OCI-LY1 (cell line): ENCODE results near the gene DDX24.

Source experiments
- H2AFZ ChIP-seq: fragments of 200-600 bp; sonication (generic), shearing (Covaris generic); 2 replicates; pipeline ENCODE4 v1.6.0; 2014; ENCODE audit warnings: antibody characterized with exemption, mild to moderate bottlenecking, low read length
- H3F3A ChIP-seq: fragments of 200-600 bp; sonication (generic), shearing (Covaris generic); 2 replicates; pipeline ENCODE4 v1.6.0; 2014; ENCODE audit warnings: mild to moderate bottlenecking, antibody characterized with exemption, low read length, moderate library complexity; ENCODE audit not compliant: insufficient read depth
- H3K27ac ChIP-seq: fragments of 200-600 bp; sonication (generic); 2 replicates; pipeline ENCODE4 v1.5.1; 2014; ENCODE audit warnings: low read length, mixed run types, mild to moderate bottlenecking, low read depth; ENCODE audit not compliant: poor library complexity, severe bottlenecking
- H3K27me3 ChIP-seq: fragments of 200-600 bp; sonication (generic); 2 replicates; pipeline ENCODE4 v1.6.0; 2014; ENCODE audit warnings: antibody characterized with exemption, mild to moderate bottlenecking, low read length, moderate library complexity; ENCODE audit not compliant: insufficient read depth
- H3K36me3 ChIP-seq: fragments of 200-600 bp; sonication (generic); 2 replicates; pipeline ENCODE4 v1.6.1; 2014; ENCODE audit warnings: mild to moderate bottlenecking, antibody characterized with exemption, low read length, moderate library complexity, mixed read lengths; ENCODE audit not compliant: insufficient read depth
- H3K4me1 ChIP-seq: fragments of 200-600 bp; sonication (generic); 2 replicates; pipeline ENCODE4 v1.5.1; 2014; ENCODE audit warnings: mild to moderate bottlenecking, low read length, moderate library complexity; ENCODE audit not compliant: insufficient read depth, severe bottlenecking
- H3K4me2 ChIP-seq: fragments of 200-600 bp; sonication (generic), shearing (Covaris generic); 2 replicates; pipeline ENCODE4 v1.6.1; 2014; ENCODE audit warnings: low read length
- H3K4me3 ChIP-seq: fragments of 200-600 bp; sonication (generic); 2 replicates; pipeline ENCODE4 v1.5.1; 2014; ENCODE audit warnings: low read length, low read depth, mild to moderate bottlenecking, mixed read lengths; ENCODE audit not compliant: poor library complexity, severe bottlenecking
- H3K79me2 ChIP-seq: fragments of 200-600 bp; shearing (Covaris generic); 2 replicates; pipeline ENCODE4 v1.6.1; 2016; ENCODE audit warnings: mixed run types, low read length, mixed read lengths; ENCODE audit not compliant: insufficient read depth
- H3K9ac ChIP-seq: fragments of 200-600 bp; sonication (generic), shearing (Covaris generic); 2 replicates; pipeline ENCODE4 v1.6.1; 2014; ENCODE audit warnings: mild to moderate bottlenecking, low read length, mixed read lengths
- H3K9me2 ChIP-seq: fragments of 200-600 bp; sonication (generic), shearing (Covaris generic); 2 replicates; pipeline ENCODE4 v1.6.1; 2014; ENCODE audit warnings: low read depth, mild to moderate bottlenecking, low read length, mixed read lengths
- H3K9me3 ChIP-seq: fragments of 200-600 bp; shearing (Covaris generic); 2 replicates; pipeline ENCODE4 v1.6.1; 2014; ENCODE audit warnings: low read length, mixed read lengths
- H4K20me1 ChIP-seq: fragments of 200-600 bp; sonication (generic), shearing (Covaris generic); 2 replicates; pipeline ENCODE4 v1.6.0; 2016; ENCODE audit warnings: mild to moderate bottlenecking, low read length; ENCODE audit not compliant: insufficient read depth
- EZH2 ChIP-seq: fragments of 200-600 bp; sonication (generic), shearing (Covaris generic); IDR thresholded peaks from 2 replicates; pipeline ENCODE4 v1.8.0; 2017; ENCODE audit warnings: borderline replicate concordance, mixed run types, mild to moderate bottlenecking, antibody characterized with exemption, low read length, moderate library complexity, mixed read lengths
- TF ChIP-seq, protein P1 (sequence below): fragments of 200-600 bp; sonication (generic), shearing (Covaris generic); IDR thresholded peaks from 2 replicates; pipeline ENCODE4 v1.5.1; 2017; ENCODE audit warnings: mild to moderate bottlenecking, antibody characterized with exemption, low read length, moderate library complexity, mixed read lengths

The DDX24 gene

GRCh38 chr14:94038510-94038909 is 42.5 kb downstream of the DDX24 start:
- no peak overlapping the region for H2AFZ ChIP-seq
- no peak overlapping the region for H3K4me2 ChIP-seq
- no peaks in the 10 kb centered on the region for H3K9me3 ChIP-seq
- H3K27ac ChIP-seq = no peak overlapping the region
- H3K4me1 ChIP-seq = no peaks in the 10 kb centered on the region
- TF ChIP-seq, protein P1, sequence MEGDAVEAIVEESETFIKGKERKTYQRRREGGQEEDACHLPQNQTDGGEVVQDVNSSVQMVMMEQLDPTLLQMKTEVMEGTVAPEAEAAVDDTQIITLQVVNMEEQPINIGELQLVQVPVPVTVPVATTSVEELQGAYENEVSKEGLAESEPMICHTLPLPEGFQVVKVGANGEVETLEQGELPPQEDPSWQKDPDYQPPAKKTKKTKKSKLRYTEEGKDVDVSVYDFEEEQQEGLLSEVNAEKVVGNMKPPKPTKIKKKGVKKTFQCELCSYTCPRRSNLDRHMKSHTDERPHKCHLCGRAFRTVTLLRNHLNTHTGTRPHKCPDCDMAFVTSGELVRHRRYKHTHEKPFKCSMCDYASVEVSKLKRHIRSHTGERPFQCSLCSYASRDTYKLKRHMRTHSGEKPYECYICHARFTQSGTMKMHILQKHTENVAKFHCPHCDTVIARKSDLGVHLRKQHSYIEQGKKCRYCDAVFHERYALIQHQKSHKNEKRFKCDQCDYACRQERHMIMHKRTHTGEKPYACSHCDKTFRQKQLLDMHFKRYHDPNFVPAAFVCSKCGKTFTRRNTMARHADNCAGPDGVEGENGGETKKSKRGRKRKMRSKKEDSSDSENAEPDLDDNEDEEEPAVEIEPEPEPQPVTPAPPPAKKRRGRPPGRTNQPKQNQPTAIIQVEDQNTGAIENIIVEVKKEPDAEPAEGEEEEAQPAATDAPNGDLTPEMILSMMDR = no peak
- TF ChIP-seq EZH2 = no peak
- H3K4me3 ChIP-seq = no peak overlapping the region
- no peaks in the 10 kb centered on the region for H3K27me3 ChIP-seq
- no peaks in the 10 kb centered on the region for H3K9me2 ChIP-seq
- no peaks in the 10 kb centered on the region for H3K36me3 ChIP-seq
- no peaks in the 10 kb centered on the region for H4K20me1 ChIP-seq
- H3K79me2 ChIP-seq = no peaks in the 10 kb centered on the region
- H3K9ac ChIP-seq = no peak overlapping the region
- H3F3A ChIP-seq = no peaks in the 10 kb centered on the region

- H3K36me3 ChIP-seq = no peaks in the 10 kb centered on the region
- H3F3A ChIP-seq = no peaks in the 10 kb centered on the region
- no peak overlapping the region for H3K4me2 ChIP-seq
- H3K9me3 ChIP-seq = no peaks in the 10 kb centered on the region
- H3K79me2 ChIP-seq = no peaks in the 10 kb centered on the region
- H3K9me2 ChIP-seq = no peaks in the 10 kb centered on the region
- H3K4me3 ChIP-seq = no peak overlapping the region
- no peak overlapping the region for H3K27ac ChIP-seq
- no peaks in the 10 kb centered on the region for H3K27me3 ChIP-seq
- H4K20me1 ChIP-seq = no peaks in the 10 kb centered on the region
- H3K4me1 ChIP-seq = no peaks in the 10 kb centered on the region
- no peak for TF ChIP-seq EZH2
- TF ChIP-seq, protein P1 = no peak
- no peak overlapping the region for H3K9ac ChIP-seq
- no peak overlapping the region for H2AFZ ChIP-seq
Measured at GRCh38 chr14:94037954-94038353, 43.0 kb downstream of the DDX24 start.

GRCh38 chr14:94036313-94037167 is 44.5 kb downstream of the DDX24 start:
- Histone ChIP-seq H3K9ac (no peak overlapping the region), H3K79me2 (no peaks in the 10 kb centered on the region), H3F3A (no peaks in the 10 kb centered on the region), H3K36me3 (no peaks in the 10 kb centered on the region), H3K9me3 (no peaks in the 10 kb centered on the region), H3K9me2 (no peaks in the 10 kb centered on the region), H4K20me1 (no peaks in the 10 kb centered on the region), H3K27ac (no peak overlapping the region), H2AFZ (no peak overlapping the region), H3K27me3 (no peaks in the 10 kb centered on the region), H3K4me1 (no peaks in the 10 kb centered on the region), H3K4me2 (no peak overlapping the region), H3K4me3 (no peak overlapping the region)
- TF ChIP-seq, protein P1 = peak; percentile 92
- TF ChIP-seq EZH2 = no peak
